ENCODE results near the gene SYNE1.
A peak's percentile ranks its signal among the peaks of the same experiment; 100 is the strongest.

SYNE1 gene

GRCh38 chr6:152218887-152219286, 418.3 kb downstream of the SYNE1 start:
- DNase-seq: peak; percentile 62

GRCh38 chr6:152212437-152212836, 424.7 kb downstream of the SYNE1 start:
- DNase-seq: no peak

- no peak for DNase-seq
These were observed 428.0 kb downstream of the SYNE1 start for GRCh38 chr6:152209211-152209610.

- no peak for DNase-seq
These were observed 429.0 kb downstream of the SYNE1 start for GRCh38 chr6:152207915-152208714.

- no peak for DNase-seq
These were observed 430.9 kb downstream of the SYNE1 start for GRCh38 chr6:152206072-152206818.

GRCh38 chr6:152204591-152204990, 432.6 kb downstream of the SYNE1 start:
- no peak for DNase-seq

- no peak for DNase-seq
These were observed 436.0 kb downstream of the SYNE1 start for GRCh38 chr6:152201120-152201519.

- no peak for DNase-seq
These were observed 441.3 kb downstream of the SYNE1 start for GRCh38 chr6:152195896-152196295.

GRCh38 chr6:152189736-152190135, 447.4 kb downstream of the SYNE1 start:
- no peak for DNase-seq

- no peak for DNase-seq
These were observed 449.2 kb downstream of the SYNE1 start for GRCh38 chr6:152188011-152188410.

GRCh38 chr6:152186840-152187239, 450.3 kb downstream of the SYNE1 start:
- DNase-seq: no peak

- DNase-seq: peak; percentile 17
These were observed 452.1 kb downstream of the SYNE1 start for GRCh38 chr6:152184917-152185574.

GRCh38 chr6:152184573-152184916, 452.6 kb downstream of the SYNE1 start:
- DNase-seq: no peak

- DNase-seq: no peak
These were observed 456.6 kb downstream of the SYNE1 start for GRCh38 chr6:152180601-152181000.

GRCh38 chr6:152176268-152176667, 460.9 kb downstream of the SYNE1 start:
- no peak for DNase-seq

GRCh38 chr6:152173957-152174356, 463.2 kb downstream of the SYNE1 start:
- DNase-seq: no peak

GRCh38 chr6:152173321-152173720, 463.8 kb downstream of the SYNE1 start:
- no peak for DNase-seq

GRCh38 chr6:152170702-152171667, 466.2 kb downstream of the SYNE1 start:
- DNase-seq: no peak

- no peak for DNase-seq
These were observed 466.9 kb downstream of the SYNE1 start for GRCh38 chr6:152170313-152170701.

- DNase-seq: no peak
These were observed 469.2 kb downstream of the SYNE1 start for GRCh38 chr6:152167641-152168603.

GRCh38 chr6:152166897-152167296, 470.3 kb downstream of the SYNE1 start:
- DNase-seq: no peak
